GM13976 (cell line): Measurements from ENCODE around the gene NLGN1.

Experiments
- DNase-seq: peaks from one replicate; pipeline ENCODE4 v3.0.0; 2012; ENCODE audit warnings: low spot score
- CTCF ChIP-seq: IDR thresholded peaks from 2 replicates; pipeline ENCODE4 v1.5.1; 2012; ENCODE audit warnings: borderline replicate concordance, mild to moderate bottlenecking; ENCODE audit not compliant: insufficient read depth; ENCODE audit errors: extremely low read depth, missing control alignments, control extremely low read depth
- in situ Hi-C: fragments of 300-500 bp; cut with MboI; formaldehyde crosslinking; loops from one replicate; pipeline ENCODE4 v1.12.0; 2022; ENCODE audit warnings: low sequenced_read_pairs, mixed read lengths, inconsistent platforms; ENCODE audit not compliant: unreplicated experiment

NLGN1 gene

GRCh38 chr3:173943264-173943663 lies 545.7 kb downstream of the NLGN1 start:
- in situ Hi-C loops = no loop called here
- no peak for DNase-seq
- no peak for TF ChIP-seq CTCF

- DNase-seq = no peak
- in situ Hi-C loops = no loop called here
- no peak for TF ChIP-seq CTCF
Measured at GRCh38 chr3:173945170-173945569, 547.6 kb downstream of the NLGN1 start.

GRCh38 chr3:173945806-173946205 lies 548.3 kb downstream of the NLGN1 start:
- no peak for DNase-seq
- in situ Hi-C loops = no loop called here
- no peak for TF ChIP-seq CTCF

- in situ Hi-C loops = no loop called here
- no peak for TF ChIP-seq CTCF
- no peak for DNase-seq
Measured at GRCh38 chr3:173954647-173955046, 557.1 kb downstream of the NLGN1 start.

GRCh38 chr3:173957646-173958045 lies 560.1 kb downstream of the NLGN1 start:
- no peak for TF ChIP-seq CTCF
- in situ Hi-C loops = no loop called here
- DNase-seq = no peak

- in situ Hi-C loops = no loop called here
- no peak for TF ChIP-seq CTCF
- DNase-seq = no peak
Measured at GRCh38 chr3:173958805-173959204, 561.3 kb downstream of the NLGN1 start.

GRCh38 chr3:173970281-173970680 lies 572.7 kb downstream of the NLGN1 start:
- TF ChIP-seq CTCF = no peak
- no peak for DNase-seq
- in situ Hi-C loops = no loop called here
